Tibial nerve (tissue), 4 donors: ENCODE measurements around the gene ATPAF1.

Experiments
- EP300 ChIP-seq, 2 donors: sonication (generic); formaldehyde crosslinking; IDR thresholded peaks; one replicate each; pipeline ENCODE4 v1.6.1; 2017; ENCODE audit warnings: antibody characterized with exemption in 2 of 2, mild to moderate bottlenecking in 1 of 2
- POLR2A ChIP-seq, 2 donors: fragments of 450-650 bp; IDR thresholded peaks; one replicate each; pipeline ENCODE4 v1.6.1; 2017; ENCODE audit warnings: antibody characterized with exemption in 2 of 2, mild to moderate bottlenecking in 2 of 2, moderate library complexity in 2 of 2
- TF ChIP-seq, protein P1 (sequence below), 5 experiments: fragments of 200-600 bp in 3 of 5; fragments of 450-650 bp in 2 of 5; sonication (generic) in 3 of 5; IDR thresholded peaks; one replicate each; pipeline ENCODE4 v1.5.1; 2016 to 2019; ENCODE audit warnings: antibody characterized with exemption in 5 of 5, mild to moderate bottlenecking in 3 of 5, moderate library complexity in 2 of 5

DNA sequence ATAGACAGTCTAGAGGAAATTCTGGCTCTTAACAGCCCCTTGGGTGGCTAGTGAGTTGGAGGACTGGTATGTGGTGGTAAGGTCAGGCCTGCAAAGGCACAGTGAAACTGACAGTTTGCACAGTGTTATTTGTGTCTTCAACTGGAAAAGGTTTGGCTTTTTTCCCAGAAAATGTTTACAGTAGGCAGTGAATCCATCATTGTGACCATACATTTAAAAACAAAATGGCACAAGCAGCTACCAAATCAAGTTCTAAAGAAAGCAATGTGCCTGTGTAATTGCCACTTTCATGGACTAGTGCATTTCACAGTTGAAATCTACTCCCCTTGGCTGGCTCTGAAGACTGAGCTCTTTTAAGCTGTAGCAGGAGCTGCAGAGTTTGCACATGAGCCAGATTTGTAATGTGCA lies 24.8 kb downstream of the ATPAF1 start:
- no peak for TF ChIP-seq POLR2A (IDR thresholded peaks at IDR 0.05)
- TF ChIP-seq, protein P1, sequence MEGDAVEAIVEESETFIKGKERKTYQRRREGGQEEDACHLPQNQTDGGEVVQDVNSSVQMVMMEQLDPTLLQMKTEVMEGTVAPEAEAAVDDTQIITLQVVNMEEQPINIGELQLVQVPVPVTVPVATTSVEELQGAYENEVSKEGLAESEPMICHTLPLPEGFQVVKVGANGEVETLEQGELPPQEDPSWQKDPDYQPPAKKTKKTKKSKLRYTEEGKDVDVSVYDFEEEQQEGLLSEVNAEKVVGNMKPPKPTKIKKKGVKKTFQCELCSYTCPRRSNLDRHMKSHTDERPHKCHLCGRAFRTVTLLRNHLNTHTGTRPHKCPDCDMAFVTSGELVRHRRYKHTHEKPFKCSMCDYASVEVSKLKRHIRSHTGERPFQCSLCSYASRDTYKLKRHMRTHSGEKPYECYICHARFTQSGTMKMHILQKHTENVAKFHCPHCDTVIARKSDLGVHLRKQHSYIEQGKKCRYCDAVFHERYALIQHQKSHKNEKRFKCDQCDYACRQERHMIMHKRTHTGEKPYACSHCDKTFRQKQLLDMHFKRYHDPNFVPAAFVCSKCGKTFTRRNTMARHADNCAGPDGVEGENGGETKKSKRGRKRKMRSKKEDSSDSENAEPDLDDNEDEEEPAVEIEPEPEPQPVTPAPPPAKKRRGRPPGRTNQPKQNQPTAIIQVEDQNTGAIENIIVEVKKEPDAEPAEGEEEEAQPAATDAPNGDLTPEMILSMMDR (IDR thresholded peaks at IDR 0.05) = no peak
- no peak for TF ChIP-seq EP300 (IDR thresholded peaks at IDR 0.05)
